NK-92 (cell line): ENCODE results near the gene QPRT.
"Not testable (repeated sequence)": the region's sequence is repeated elsewhere in the genome, so short reads cannot be mapped to it uniquely, and the experiment has no call there.

Source experiments
- DNase-seq: peaks from one replicate; lab custom pipeline; 2025; ENCODE audit not compliant: unreplicated experiment; lab: John Stamatoyannopoulos, UW

QPRT gene

GRCh38 chr16:29743827-29744531, 65.0 kb downstream of the QPRT start:
- no peak for DNase-seq

DNA sequence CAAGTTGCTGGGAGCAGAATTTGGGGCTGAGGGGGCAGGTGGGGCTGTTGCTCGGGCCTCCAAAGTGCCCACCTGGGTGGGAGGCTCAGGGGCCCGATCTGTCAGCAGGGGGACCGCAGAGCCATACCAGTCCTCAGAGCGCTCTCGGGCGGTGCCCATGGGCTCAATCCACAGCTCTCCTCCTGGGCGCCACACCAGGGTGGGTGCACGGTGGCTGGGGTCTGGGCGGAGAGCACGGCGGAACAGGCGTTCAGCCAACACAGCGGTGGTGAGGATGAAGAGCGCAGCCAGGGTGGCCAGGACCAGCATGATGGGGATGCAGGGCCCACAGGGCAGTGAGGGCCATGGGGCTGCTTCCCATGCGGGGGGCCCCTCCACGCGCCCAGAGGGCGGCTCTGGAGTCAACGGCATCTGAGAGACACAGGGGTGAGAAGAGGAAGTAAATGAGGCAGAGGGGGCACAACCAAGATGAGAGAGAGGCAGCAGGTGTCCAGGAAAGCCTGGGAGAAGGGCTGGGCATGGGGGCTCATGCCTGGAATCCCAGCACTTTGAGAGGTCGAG, 65.6 kb downstream of the QPRT start:
- DNase-seq, result no peak

DNA sequence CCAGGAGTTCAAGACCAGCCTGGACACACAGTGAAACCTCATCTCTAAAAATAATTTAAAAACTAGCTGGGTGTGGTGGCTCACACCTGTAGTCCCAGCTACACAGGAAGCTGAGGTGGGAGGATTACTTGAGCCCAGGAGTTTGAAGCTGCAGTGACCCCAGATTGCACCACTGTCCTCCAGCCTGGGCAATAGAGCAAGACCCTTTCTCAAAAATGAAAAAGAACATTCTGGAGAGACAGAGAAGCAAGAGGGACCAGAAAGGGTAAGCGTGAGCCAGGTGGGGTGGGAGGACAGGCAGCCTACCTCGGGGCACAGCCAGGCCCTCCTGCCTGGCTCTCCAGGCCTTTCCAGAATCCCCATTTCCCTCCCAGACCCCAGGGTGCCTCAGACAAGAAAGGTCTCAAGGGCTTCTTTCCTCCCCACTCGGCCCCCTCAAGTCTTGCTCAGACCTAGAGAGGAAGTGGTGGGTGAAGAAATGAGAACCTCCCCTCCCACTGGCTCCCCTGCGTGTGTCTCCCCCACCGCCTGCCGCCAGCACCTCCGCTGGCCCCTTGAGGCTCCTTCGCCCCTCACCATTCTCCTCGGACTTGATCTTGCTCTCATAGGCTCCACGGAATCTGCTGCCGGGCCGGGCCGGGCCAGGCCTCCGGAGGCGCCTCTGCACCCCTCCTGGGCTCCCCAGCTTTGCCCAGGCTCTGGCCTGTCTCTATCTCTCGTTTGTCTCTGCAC, 66.3 kb downstream of the QPRT start:
- no peak for DNase-seq

DNA sequence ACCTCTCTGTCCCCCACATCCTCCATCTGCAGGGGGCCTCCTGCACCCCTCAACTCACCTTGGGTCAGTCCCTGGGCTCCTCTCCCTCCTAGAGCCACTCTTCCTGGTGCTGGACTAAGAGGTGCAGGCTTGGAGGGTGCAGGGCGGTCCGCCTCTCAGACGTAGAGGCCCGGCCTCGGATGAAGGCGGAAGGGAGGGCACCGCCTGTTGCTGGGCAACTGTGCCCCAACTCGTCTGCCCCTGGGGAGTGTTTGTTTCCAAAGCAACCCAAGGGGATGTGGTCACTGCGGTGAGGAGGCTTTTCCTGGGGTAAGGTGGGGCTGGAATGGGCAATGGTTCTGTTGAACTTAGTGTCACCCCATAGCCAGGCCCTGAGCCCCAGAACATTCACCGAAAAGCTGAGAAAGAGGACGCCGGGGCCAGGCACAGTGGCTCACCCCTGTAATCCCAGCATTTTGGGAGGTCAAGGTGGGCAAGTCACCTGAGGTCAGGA, 66.9 kb downstream of the QPRT start, which contains the start of gene C16orf54:
Gene C16orf54, minus strand, starts transcription at position 138 of the 493 bp plus-strand sequence. CDS start 1,039 bp downstream, outside the sequence.
- DNase-seq, result peak; percentile 73

DNA sequence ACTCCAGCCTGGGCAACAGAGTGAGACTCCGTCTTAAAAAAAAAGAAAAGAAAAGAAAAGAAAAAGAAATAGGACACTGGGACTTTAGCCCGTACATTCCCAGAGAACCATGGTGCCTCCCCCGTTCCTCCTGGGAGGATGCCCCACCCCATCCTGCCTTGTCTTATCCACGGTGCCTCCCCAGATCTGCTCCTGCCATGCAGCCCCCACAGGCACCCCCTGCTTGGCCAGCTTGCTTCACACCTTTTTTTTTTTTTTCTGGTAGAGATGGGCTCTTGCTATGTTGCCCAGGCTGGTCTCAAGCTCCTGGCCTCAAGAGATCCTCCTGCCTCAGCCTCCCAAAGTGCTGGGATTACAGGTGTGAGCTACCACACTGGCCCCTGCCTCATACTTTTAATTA, 67.5 kb downstream of the QPRT start:
- not testable (repeated sequence) for DNase-seq
